RPMI7951 (cell line): ENCODE results near the gene LHB. TPM values are rescaled to one million over a fixed set of nuclear protein-coding genes. Genes with fewer than 3 reads are reported as not detected.
"Not testable (repeated sequence)": the region's sequence is repeated elsewhere in the genome, so short reads cannot be mapped to it uniquely, and the experiment has no call there.

Experiments used
- DNase-seq: peaks from one replicate; pipeline ENCODE4 v3.0.0-alpha.2; 2012; ENCODE audit warnings: low read depth
- total RNA-seq: library from RNA; depleted of rRNA; stranded (reverse); fragments of >200 nt; shearing (Covaris generic); gene quantifications from 2 replicates; pipeline ENCODE4 v1.2.3, GENCODE V29; 2014

LHB gene
- total RNA-seq, 1 experiment from 2014 or later = not detected

DNA sequence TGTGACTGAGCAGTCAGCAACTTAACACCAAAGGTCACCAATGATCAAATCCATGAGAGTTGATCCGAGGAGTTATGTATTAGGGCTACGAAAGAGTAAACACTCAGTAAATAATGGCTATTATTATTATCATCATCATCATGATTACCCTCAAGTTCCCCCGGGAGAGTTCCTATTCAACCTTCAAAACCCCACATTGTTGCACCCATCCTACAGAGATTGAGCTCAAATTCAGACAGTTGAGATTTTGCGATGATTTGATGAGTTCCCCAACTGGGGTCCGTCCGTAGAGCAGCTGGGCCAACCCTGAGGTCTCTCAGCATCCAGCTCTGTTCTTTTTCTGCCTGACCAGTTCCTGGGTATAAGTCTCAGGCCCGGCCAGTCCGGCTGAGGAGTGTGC is 21.2 kb upstream of the LHB start:
- DNase-seq = not testable (repeated sequence)

- not testable (repeated sequence) for DNase-seq
These were observed 19.9 kb upstream of the LHB start, which contains the start of gene CGB1 for GRCh38 chr19:49036815-49037214. TSS of gene CGB1 (minus strand) at chr19:49036895. CDS start at chr19:49036711, 184 bp downstream.

DNA sequence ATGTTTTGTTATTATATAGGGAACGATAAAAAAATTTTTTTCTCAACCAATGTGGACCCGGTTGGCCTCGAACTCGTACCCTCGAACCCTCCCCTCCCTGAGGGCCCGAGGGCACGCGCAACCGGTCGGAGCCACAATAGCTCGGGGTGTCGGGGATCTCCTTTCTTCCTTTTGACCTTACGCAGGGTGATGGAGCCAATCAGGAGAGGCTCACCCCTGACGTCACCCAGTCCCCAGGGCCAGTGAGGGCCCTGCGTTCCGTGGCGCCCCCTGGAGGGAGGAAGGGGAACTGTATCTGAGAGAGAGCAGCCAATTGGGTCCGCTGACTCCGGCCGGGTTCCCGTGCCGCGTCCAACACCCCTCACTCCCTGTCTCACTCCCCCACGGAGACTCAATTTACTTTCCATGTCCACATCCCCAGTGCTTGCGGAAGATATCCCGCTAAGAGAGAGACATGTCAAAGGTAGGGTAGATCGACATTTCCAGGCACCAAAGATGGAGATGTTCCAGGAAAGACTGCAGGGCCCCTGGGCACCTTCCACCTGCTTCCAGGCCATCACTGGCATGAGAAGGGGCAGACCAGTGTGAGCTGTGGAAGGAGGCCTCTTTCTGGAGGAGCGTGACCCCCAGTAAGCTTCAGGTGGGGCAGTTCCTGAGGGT is 14.9 kb upstream of the LHB start, which contains the start of gene CGB2:
Gene CGB2 (plus strand): TSS at position 249 of the 660 bp plus-strand sequence. CDS start 206 bp downstream, at position 455.
- DNase-seq = not testable (repeated sequence)

- DNase-seq = not testable (repeated sequence)
These were observed 13.4 kb upstream of the LHB start for GRCh38 chr19:49030323-49030722.

GRCh38 chr19:49029749-49030148 is 12.9 kb upstream of the LHB start:
- DNase-seq = not testable (repeated sequence)

DNA sequence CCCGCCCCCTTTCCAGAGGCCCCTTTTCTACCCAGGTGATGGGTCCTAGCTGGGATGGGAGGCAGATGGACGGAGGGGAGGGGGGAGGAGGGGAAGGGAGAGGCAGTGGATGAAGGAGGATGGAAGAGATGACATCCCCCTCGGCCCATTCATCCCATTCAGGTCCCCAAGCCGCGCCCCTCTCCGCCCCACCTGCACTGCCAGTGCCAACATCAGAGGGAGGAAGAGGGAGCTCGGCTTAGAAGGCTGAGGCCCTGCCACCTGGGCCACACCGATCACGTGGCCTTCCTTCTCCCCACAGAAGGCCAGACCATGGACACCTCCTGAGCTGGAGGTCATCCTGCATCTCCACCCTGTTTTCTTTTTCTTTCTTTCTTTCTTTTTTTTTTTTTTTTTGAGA is 11.8 kb upstream of the LHB start:
- not testable (repeated sequence) for DNase-seq

DNA sequence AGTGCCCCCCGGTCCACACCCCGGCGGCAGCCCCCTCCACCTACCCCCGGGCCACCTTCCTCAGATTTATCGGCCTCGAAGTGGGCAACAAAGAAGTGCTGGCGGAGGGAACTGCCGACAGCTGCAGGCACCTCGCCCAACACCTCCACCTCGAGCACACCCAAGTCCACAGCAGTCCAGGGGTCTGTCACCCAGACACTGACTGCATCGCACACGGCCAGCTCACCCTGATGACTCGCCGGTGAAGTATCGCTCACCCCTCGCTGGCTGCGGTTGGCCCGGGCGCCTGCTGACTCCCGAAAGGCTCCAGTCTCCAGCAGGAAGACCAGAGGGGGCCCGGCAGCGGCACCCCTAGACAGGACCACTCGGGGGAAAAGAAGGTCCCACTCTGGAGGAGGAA is 8.7 kb upstream of the LHB start:
- DNase-seq = not testable (repeated sequence)

GRCh38 chr19:49025088-49025487 is 8.2 kb upstream of the LHB start:
- DNase-seq = not testable (repeated sequence)

DNA sequence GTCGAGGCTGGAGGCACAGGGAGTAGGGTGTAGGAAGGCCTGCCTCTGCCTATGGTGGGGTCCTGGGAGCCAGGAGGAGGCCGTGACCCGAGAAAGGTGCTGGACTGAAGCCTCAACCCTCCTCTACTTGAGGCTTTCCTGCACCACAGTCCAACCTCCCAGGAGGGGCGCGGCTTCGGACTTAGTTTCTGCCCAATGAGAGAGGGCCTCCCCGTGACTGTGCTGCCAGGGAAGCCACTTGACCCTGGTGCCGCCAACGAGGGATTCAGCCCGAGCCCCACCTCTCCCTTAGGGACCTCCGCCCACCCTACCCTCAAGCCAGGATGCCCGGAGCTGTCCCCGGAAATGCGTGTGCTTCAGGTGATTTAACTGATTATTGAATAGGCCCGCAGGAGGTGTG is 7.3 kb upstream of the LHB start, which contains the start of gene CGB3:
Gene CGB3 (minus strand): TSS at position 101 of the 400 bp plus-strand sequence. CDS start 362 bp downstream, outside the sequence.
- not testable (repeated sequence) for DNase-seq

DNA sequence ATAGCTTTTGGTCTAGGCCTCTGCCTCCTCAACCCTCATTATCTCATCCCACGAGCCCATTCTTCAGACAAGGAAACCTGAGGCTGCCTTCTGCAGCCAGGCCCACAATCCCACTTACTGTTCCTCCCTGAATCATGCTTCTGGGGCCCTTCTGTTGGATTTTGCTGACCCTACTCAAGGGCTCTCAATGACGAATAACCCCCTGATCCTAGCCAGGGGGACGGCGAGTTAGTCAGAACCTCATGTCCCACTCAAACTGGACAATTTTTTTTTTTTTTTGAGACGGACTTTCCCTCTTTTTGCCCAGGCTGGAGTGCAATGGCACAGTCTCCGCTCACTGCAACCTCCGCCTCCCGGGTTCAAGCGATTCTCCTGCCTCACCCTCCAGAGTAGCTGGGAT is 5.2 kb upstream of the LHB start:
- DNase-seq = no peak

DNA sequence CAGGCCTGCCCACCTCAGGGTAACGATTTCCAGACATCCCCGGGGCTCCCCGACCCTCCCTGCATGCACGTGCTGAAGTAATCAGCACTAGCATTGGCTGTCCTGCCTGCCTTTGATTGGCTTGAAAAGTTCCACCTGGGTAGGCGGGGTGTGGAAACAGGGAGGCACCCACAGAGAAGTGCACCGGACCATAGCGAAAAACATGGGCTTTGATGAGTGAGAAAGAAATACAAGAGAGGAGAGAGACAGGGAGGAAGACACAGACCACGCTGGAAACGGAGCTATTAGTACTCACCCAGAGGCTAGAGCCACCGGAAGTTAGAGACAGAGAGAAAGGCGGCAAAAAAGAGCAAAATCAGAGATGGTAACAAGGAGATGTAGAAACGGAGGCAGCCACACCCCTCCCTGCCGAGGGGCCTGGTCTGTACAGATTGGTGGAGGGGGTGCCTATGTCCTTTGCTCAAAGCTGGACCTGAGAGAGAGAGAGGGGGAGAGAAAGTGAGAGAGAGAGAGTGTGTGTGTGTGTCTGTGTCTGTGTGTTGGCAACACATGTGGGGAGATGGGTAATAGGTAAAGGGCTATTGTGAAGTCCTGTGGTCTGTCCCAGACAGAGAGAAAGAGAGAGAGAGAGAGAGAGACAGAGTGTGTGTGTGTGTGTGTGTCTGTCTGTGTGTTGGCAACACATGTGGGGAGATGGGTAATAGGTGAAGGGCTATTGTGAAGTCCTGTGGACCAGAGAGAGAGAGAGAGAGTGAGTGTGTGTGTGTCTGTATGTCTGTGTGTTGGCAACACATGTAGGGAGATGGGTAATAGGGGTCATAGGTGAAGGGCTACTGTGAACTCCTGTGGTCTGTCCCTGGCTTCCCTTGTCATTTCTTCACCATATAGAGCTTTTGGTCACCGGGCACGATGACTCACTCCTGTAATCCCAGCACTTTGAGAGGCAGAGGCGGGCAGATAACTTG is 4.3 kb upstream of the LHB start:
- peak; percentile 70 for DNase-seq

DNA sequence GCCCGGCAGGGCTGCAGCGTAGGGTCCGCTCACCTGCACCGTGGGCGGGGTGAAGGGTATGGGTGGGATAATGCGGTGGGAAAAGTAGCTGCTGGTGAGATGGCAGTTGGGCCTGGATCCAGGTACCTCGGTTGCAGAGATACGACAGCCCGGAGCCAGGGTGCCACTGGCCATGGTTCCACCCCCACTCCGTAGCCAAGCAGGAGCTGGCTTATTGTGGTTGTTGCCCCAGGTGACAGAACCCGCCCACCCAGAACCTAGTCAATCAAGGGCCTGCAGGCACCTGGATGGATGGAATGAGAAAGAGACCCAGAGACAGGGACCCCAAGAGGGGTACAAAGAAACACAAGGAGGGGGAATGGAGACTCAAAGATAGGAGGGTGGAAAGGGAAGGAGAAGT is 3.5 kb upstream of the LHB start:
- DNase-seq = no peak

DNA sequence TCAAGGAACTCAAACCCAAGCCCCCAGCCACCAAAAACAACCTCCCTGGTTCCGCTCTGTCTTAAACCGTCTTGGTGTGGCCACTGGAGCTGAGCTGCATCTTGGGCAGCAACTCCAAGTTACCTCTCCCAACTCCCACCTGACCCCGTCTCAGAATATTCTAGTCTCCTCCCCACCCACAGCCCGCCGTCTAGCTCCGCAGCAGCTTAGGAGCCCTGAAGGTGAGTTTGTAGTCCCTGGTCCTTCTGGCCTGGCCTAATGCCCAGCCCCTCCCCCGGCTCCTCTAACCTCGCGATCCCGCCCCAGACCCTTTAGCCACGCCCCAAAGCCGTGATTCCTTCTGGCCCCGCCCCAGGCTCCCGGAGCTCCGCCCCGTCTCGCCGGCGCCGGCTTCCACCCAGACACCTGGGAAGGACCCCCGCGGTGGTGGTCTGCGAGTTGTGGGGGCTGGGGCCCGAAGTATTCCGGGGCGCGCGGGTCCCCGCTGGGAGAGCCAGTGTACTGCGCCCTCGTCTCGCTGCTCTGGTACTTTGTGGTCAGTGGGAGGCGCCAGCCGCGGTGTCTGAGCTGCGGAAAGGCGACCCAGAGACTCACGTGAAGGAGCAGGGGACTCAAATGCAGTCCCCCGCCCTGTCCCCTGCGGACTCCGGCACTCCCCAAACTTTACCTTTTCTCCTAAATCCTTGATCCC is 2.5 kb upstream of the LHB start:
- peak; percentile 62 for DNase-seq

DNA sequence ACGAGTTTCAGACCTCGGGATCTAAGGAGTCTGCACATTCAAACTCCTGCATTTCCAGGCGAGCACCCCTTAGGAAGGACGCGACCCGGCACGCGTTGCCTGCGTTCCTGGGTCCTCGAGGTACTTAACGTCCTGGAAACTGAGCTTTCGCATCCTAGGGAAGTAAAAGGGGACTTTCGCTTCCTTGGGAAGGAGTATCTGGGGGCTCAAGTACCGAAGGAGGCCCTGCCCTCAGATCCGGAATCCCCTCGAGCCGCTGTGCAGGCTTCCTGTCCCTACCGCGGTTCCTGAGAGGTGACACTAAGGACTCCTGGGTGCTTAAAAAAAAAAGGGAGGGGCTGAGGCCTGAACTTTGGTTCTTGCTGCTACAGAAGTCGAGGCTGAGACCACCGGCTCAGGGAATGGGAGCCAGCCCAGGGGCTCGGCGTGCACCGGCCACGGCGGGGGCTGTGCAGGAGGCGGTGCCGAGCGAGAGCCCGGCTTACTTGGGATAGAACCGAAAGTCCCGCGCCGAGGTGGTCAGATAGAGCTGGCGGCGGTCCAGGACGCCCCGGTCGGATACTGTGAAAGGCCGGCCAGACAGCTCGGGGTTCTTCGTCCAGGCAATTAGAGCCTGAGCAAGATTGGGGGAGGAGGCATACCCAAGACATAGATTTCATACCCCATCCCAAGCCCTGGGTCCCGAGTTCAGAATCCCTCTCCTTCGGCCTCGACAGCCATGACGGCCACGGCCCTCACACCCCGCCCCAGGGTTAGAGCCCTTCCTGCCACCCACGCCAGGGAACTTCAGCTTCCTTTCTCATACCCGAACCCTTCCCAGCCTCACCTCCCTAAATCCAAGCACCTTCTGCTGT is 1.7 kb upstream of the LHB start:
- DNase-seq = not testable (repeated sequence)

DNA sequence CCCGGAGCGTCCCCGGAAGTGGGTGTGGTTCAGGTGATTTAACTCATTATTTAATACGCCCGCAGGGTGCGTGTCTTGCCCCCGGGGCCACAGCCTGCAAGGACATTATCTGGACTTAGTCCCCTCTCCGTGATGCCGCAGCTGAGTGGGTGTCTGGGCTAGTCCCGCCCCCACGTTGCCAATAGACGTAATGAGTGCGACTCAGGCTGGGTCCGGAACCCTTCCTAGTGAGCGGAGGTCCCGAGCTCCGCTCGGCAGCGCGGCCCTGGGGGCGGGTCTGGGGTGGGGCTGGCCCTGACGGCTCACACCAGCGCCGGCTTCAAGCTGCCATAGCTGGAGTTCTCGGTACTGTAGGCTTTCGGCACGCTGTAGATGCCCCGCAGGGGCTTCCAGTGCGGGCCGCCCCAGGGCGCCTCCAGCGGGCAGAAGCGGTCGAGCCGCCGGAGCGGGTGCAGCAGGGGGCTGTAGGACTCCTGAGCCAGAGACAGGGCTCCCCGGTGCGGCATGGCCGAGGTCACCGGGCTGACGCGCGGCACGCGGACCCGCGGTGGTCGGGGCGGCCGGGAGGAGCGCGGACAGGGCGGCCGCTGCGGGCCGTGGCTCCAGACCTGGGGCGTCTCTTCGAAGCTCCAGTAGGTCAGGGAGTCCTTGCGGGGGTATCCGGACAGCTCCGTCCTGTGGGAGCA is 918 bp upstream of the LHB start:
- peak; percentile 55 for DNase-seq

- no peak for DNase-seq
These were observed 638 bp downstream of the LHB start for GRCh38 chr19:49016067-49016839.

- DNase-seq = no peak
These were observed 2.0 kb downstream of the LHB start for GRCh38 chr19:49014870-49015255.

GRCh38 chr19:49014123-49014869 is 2.6 kb downstream of the LHB start:
- peak; percentile 23 for DNase-seq

DNA sequence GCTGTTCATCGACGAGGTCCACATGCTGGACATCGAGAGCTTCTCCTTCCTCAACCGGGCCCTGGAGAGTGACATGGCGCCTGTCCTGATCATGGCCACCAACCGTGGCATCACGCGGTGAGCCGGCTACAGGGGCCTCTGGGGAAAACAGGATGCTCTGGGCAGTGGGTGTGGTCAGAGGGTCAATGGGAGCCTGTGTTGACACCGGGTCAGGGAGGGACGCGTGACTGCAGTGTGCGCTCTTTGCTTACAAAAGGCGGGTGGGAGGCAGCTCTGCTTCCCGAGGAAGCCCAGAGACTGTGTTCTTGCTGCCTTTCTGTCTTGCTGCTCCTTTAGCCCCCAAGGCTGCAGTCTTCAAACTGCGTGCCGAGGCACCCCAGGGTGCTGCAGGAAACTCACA is 5.7 kb downstream of the LHB start:
- DNase-seq = no peak
